ENCODE results near the gene TRIM16.
"Not testable (repeated sequence)": the region's sequence is repeated elsewhere in the genome, so short reads cannot be mapped to it uniquely, and the experiment has no call there.

The TRIM16 gene

GRCh38 chr17:15657868-15658267 lies 26.2 kb downstream of the TRIM16 start:
- peaks cover 18% of the 10 kb centered on the region for H3K4me1 ChIP-seq (ENCODE audit: insufficient read depth, low read length)
- H3K9ac ChIP-seq (ENCODE audit: low read depth, low read length), result no peak overlapping the region
- H3K36me3 ChIP-seq (ENCODE audit: insufficient read depth, low read length), result peaks cover 38% of the 10 kb centered on the region
- H3K9me3 ChIP-seq (ENCODE audit: insufficient read depth, low read depth, low read length), result no peaks in the 10 kb centered on the region
- H3K4me3 ChIP-seq (ENCODE audit: low read length), result no peak overlapping the region
- no peak overlapping the region for H3K27ac ChIP-seq (ENCODE audit: low read depth, low read length)
- no peaks in the 10 kb centered on the region for H3K27me3 ChIP-seq (ENCODE audit: insufficient read depth, low read length)

- Histone ChIP-seq H3K9me3 (ENCODE audit: insufficient read depth, low read depth, low read length) (no peaks in the 10 kb centered on the region), H3K36me3 (ENCODE audit: insufficient read depth, low read length) (peaks cover 24% of the 10 kb centered on the region), H3K9ac (ENCODE audit: low read depth, low read length) (no peak overlapping the region), H3K4me1 (ENCODE audit: insufficient read depth, low read length) (peaks cover 25% of the 10 kb centered on the region), H3K27ac (ENCODE audit: low read depth, low read length) (no peak overlapping the region), H3K4me3 (ENCODE audit: low read length) (no peak overlapping the region), H3K27me3 (ENCODE audit: insufficient read depth, low read length) (no peaks in the 10 kb centered on the region)
- WGBS, result 55% methylated on average over 2 of the region's 3 CpGs
These were observed 29.1 kb downstream of the TRIM16 start for GRCh38 chr17:15654886-15655561.

GRCh38 chr17:15654401-15654800 lies 29.7 kb downstream of the TRIM16 start:
- H3K9me3 ChIP-seq (ENCODE audit: insufficient read depth, low read depth, low read length); H3K9ac ChIP-seq (ENCODE audit: low read depth, low read length); H3K4me3 ChIP-seq (ENCODE audit: low read length); H3K27ac ChIP-seq (ENCODE audit: low read depth, low read length); H3K27me3 ChIP-seq (ENCODE audit: insufficient read depth, low read length): not testable (repeated sequence)
- Histone ChIP-seq H3K36me3 (ENCODE audit: insufficient read depth, low read length) (peaks cover 23% of the 10 kb centered on the region), H3K4me1 (ENCODE audit: insufficient read depth, low read length) (peaks cover 25% of the 10 kb centered on the region)
- WGBS, result 96% methylated on average over 3 of the region's 3 CpGs

GRCh38 chr17:15652960-15653359 lies 31.2 kb downstream of the TRIM16 start:
- Histone ChIP-seq H3K4me1 (ENCODE audit: insufficient read depth, low read length) (peaks cover 25% of the 10 kb centered on the region), H3K27me3 (ENCODE audit: insufficient read depth, low read length) (no peaks in the 10 kb centered on the region), H3K9me3 (ENCODE audit: insufficient read depth, low read depth, low read length) (no peaks in the 10 kb centered on the region), H3K36me3 (ENCODE audit: insufficient read depth, low read length) (peaks cover 10% of the 10 kb centered on the region), H3K27ac (ENCODE audit: low read depth, low read length) (no peak overlapping the region), H3K4me3 (ENCODE audit: low read length) (no peak overlapping the region), H3K9ac (ENCODE audit: low read depth, low read length) (no peak overlapping the region)
- 95% methylated on average over 6 of the region's 6 CpGs for WGBS

- H3K9me3 ChIP-seq (ENCODE audit: insufficient read depth, low read depth, low read length), result no peaks in the 10 kb centered on the region
- peak overlapping the region; percentile 24; the same call in 1 of the 2 replicates for H3K27ac ChIP-seq (ENCODE audit: low read depth, low read length)
- no peaks in the 10 kb centered on the region for H3K27me3 ChIP-seq (ENCODE audit: insufficient read depth, low read length)
- WGBS, result 17% methylated on average over 7 of the region's 8 CpGs
- H3K4me3 ChIP-seq (ENCODE audit: low read length), result peak overlapping the region; percentile 18; the same call in 1 of the 2 replicates
- no peaks in the 10 kb centered on the region for H3K36me3 ChIP-seq (ENCODE audit: insufficient read depth, low read length)
- peaks cover 25% of the 10 kb centered on the region for H3K4me1 ChIP-seq (ENCODE audit: insufficient read depth, low read length)
- no peak overlapping the region for H3K9ac ChIP-seq (ENCODE audit: low read depth, low read length)
These were observed 32.5 kb downstream of the TRIM16 start for GRCh38 chr17:15651583-15652110.

- WGBS, result 85% methylated on average over 14 of the region's 14 CpGs
- H3K27ac ChIP-seq (ENCODE audit: low read depth, low read length), result peak overlapping the region; percentile 24; the same call in 1 of the 2 replicates
- peak overlapping the region; percentile 18; the same call in 1 of the 2 replicates for H3K4me3 ChIP-seq (ENCODE audit: low read length)
- no peaks in the 10 kb centered on the region for H3K9me3 ChIP-seq (ENCODE audit: insufficient read depth, low read depth, low read length)
- H3K27me3 ChIP-seq (ENCODE audit: insufficient read depth, low read length), result no peaks in the 10 kb centered on the region
- H3K36me3 ChIP-seq (ENCODE audit: insufficient read depth, low read length), result no peaks in the 10 kb centered on the region
- peaks cover 27% of the 10 kb centered on the region for H3K4me1 ChIP-seq (ENCODE audit: insufficient read depth, low read length)
- H3K9ac ChIP-seq (ENCODE audit: low read depth, low read length), result no peak overlapping the region
These were observed 33.1 kb downstream of the TRIM16 start for GRCh38 chr17:15650741-15651582.

- no peaks in the 10 kb centered on the region for H3K27me3 ChIP-seq (ENCODE audit: insufficient read depth, low read length)
- H3K4me1 ChIP-seq (ENCODE audit: insufficient read depth, low read length), result peaks cover 35% of the 10 kb centered on the region
- H3K9me3 ChIP-seq (ENCODE audit: insufficient read depth, low read depth, low read length), result no peaks in the 10 kb centered on the region
- no peaks in the 10 kb centered on the region for H3K36me3 ChIP-seq (ENCODE audit: insufficient read depth, low read length)
- H3K27ac ChIP-seq (ENCODE audit: low read depth, low read length), result no peak overlapping the region
- no peak overlapping the region for H3K9ac ChIP-seq (ENCODE audit: low read depth, low read length)
- WGBS, result 94% methylated on average over 6 of the region's 6 CpGs
- no peak overlapping the region for H3K4me3 ChIP-seq (ENCODE audit: low read length)
These were observed 34.2 kb downstream of the TRIM16 start for GRCh38 chr17:15649861-15650421.

- 85% methylated on average over 5 of the region's 5 CpGs for whole genome bisulfite sequencing
- Histone ChIP-seq H3K4me1 (ENCODE audit: insufficient read depth, low read length) (peaks cover 24% of the 10 kb centered on the region), H3K9ac (ENCODE audit: low read depth, low read length) (no peak overlapping the region), H3K27me3 (ENCODE audit: insufficient read depth, low read length) (no peaks in the 10 kb centered on the region), H3K9me3 (ENCODE audit: insufficient read depth, low read depth, low read length) (no peaks in the 10 kb centered on the region), H3K27ac (ENCODE audit: low read depth, low read length) (no peak overlapping the region), H3K4me3 (ENCODE audit: low read length) (no peak overlapping the region), H3K36me3 (ENCODE audit: insufficient read depth, low read length) (no peaks in the 10 kb centered on the region)
These were observed 35.7 kb downstream of the TRIM16 start for GRCh38 chr17:15648386-15648785.

- not testable (repeated sequence) for H3K4me3 ChIP-seq (ENCODE audit: low read length); H3K36me3 ChIP-seq (ENCODE audit: insufficient read depth, low read length); H3K27me3 ChIP-seq (ENCODE audit: insufficient read depth, low read length); H3K9me3 ChIP-seq (ENCODE audit: insufficient read depth, low read depth, low read length)
- peak overlapping the region; percentile 52; the same call in 1 of the 2 replicates for H3K9ac ChIP-seq (ENCODE audit: low read depth, low read length)
- peak overlapping the region; percentile 72 for H3K27ac ChIP-seq (ENCODE audit: low read depth, low read length)
- peaks cover 14% of the 10 kb centered on the region for H3K4me1 ChIP-seq (ENCODE audit: insufficient read depth, low read length)
- WGBS, result 44% methylated on average over 5 of the region's 5 CpGs
These were observed 38.2 kb downstream of the TRIM16 start for GRCh38 chr17:15645942-15646312.

- H3K9ac ChIP-seq (ENCODE audit: low read depth, low read length), result peak overlapping the region; percentile 52; the same call in 1 of the 2 replicates
- H3K4me1 ChIP-seq (ENCODE audit: insufficient read depth, low read length), result not testable (repeated sequence)
These were observed 38.8 kb downstream of the TRIM16 start for GRCh38 chr17:15645099-15645941.

More at GRCh38 chr17:15645099-15645941, 38.8 kb downstream of the TRIM16 start:
- H3K27me3 ChIP-seq (ENCODE audit: insufficient read depth, low read length); H3K36me3 ChIP-seq (ENCODE audit: insufficient read depth, low read length); H3K9me3 ChIP-seq (ENCODE audit: insufficient read depth, low read depth, low read length); H3K4me3 ChIP-seq (ENCODE audit: low read length): not testable (repeated sequence)
- 42% methylated on average over 6 of the region's 10 CpGs for WGBS
- H3K27ac ChIP-seq (ENCODE audit: low read depth, low read length), result peak overlapping the region; percentile 72
